HCT116 (cell line): ENCODE measurements around the gene C2CD2.

Experiments
- EGR1 ChIP-seq: IDR thresholded peaks from 2 replicates; pipeline ENCODE4 v1.6.1; 2012; ENCODE audit warnings: low read depth
- SP1 ChIP-seq: IDR thresholded peaks from 2 replicates; pipeline ENCODE4 v1.6.1; 2012; ENCODE audit warnings: low read depth

DNA sequence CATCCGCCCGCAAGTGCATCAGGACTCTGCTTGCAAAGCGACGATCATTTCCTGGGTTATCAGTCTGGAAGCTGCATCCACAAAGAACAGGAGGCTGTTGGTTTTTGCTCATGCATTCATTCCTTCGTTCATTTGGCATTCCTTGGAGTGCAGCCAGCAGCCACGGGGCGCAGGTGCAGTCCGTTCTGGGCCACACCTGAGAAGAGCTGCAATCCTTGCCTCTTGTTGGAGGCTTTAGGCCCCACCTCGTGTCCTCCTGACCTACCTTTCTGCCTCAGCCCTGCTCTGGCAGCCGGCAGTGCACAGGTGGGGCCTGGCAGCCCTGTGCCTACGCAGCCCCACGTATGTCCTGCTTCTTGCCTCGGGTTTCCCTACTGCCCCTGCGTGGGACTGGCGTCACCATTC, 19.6 kb upstream of the C2CD2 start:
- TF ChIP-seq EGR1, result no peak
- TF ChIP-seq SP1, result no peak
